NCI-H1436 (cell line): ENCODE results near the gene FAM193B.
"Not testable (repeated sequence)": the region's sequence is repeated elsewhere in the genome, so short reads cannot be mapped to it uniquely, and the experiment has no call there.

Experiments
- DNase-seq: peaks from one replicate; lab custom pipeline; 2025; lab: John Stamatoyannopoulos, UW

Gene FAM193B

GRCh38 chr5:177537389-177538361, 16.7 kb downstream of the FAM193B start:
- DNase-seq = no peak

DNA sequence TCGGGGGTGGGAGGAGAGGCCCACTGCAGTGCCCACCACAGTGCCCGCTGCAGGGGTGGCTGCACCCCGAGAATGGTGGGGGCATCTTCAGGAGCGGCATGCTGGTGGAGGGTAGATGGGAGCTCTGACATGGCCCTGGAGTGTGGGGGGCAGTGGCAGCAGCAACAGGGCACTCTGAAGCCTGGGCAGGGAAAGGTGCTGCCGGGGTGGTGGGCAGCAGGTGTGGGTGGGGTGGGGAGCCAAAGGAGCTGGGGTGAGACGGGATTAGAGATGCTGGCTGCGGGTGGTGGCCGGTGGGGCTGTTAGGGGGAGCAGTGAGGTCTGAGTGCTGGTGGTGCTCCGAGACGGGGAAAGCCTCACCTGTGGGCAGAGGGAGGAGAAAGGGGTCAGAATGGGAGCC, 18.0 kb downstream of the FAM193B start:
- DNase-seq = no peak

- no peak for DNase-seq
Measured at GRCh38 chr5:177535125-177535524, 19.2 kb downstream of the FAM193B start.

DNA sequence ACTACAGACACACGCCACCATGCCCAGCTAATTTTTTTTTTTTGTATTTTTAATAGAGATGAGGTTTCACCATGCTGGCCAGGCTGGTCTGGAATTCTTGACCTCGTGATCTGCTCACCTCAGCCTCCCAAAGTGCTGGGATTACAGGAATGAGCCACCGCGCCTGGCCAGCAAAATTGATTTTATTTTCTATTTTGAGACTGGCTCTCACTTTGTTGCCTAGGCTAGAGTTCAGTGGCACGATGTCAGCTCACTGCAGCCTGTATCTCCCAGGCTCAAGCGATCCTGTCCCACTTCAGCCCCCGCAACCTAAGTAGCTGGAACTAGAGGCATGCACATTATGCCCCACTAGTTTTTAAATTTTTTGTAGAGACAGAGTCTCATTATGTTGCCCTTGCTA, 19.9 kb downstream of the FAM193B start:
- DNase-seq = not testable (repeated sequence)

GRCh38 chr5:177531209-177531940, 23.0 kb downstream of the FAM193B start:
- DNase-seq = no peak

DNA sequence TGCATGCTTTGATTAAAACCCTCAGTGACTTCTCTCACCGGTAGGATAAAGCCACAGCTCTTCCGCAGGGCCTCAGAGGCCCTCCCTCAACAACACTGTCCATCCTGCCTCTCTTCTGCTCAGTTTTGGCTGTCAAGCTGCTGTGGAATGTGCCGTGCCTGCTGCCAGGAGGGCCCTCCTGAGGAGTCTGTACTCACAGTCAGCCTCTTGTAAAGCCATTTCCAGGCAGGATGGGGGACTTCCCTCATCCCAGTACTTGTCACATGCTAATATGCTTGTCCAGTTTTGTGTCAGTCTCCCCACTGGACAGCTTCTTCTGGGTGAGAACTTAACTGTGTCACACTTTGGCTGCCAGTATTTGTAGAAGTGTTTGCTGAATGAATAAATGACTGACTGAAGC, 23.7 kb downstream of the FAM193B start:
- no peak for DNase-seq

DNA sequence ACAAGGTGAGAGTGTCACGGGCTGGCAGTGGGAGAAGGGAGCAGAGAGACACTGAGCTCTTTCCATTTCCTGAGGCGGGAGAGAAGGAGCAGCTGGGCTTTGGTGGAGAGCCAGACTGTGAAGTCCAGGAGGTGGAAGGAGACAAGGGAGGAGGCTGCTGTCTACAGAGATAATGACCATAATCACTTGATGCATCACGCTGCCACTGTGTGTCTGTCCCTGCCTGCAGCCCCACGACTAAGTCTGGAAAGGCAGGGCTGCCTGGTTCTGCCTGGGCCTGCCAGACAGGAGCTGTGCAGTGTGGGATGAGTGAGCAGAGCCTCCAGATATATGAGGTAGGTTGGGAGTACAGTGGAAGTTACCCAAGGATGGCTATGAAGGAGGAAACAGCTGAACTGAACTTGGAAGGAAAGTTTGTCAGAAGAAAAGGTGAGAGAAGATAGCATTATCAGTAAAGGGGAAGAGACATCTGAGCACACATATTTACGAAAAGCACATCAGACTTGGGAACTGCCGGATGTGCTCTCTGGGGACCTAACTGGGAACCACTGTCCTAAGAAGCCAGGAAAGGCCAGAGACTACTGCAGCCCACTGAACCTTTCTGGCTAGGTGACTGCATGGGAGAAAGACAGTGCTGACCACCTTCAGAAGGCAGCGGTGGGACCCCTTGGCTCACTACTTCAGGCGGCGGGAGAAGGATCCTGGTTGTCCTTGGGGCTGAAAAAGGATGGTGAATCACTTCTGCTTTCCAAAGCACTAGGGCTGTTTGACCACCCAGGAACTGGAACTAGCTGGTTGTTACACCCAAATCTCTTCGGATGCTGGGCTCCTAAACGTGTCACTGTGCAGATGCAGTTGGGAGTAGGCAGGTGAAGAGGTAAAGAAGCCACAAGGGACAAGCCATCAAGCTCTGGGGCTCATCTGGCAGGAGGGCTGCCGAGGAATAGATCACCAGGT, 24.8 kb downstream of the FAM193B start:
- DNase-seq = no peak

GRCh38 chr5:177528631-177529030, 25.7 kb downstream of the FAM193B start:
- no peak for DNase-seq

DNA sequence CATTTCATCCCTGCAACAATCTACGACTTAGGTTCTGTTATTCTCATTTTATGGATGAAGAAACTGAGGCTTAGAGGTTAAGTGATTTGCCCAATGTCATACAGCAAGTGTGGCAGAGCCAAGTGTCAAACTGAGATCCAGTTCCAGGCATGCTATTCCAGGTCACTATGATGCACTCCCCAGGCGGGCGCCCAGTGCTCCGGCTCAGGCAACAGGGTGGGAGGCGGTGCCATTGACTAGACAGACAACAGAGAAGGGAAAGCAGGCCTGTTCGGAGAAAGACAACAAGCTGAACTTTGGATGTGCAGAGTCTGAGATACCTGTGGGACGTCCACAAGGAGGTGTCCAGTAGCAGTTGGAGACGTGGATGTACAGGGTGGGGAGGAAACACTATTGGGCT, 26.8 kb downstream of the FAM193B start:
- no peak for DNase-seq

DNA sequence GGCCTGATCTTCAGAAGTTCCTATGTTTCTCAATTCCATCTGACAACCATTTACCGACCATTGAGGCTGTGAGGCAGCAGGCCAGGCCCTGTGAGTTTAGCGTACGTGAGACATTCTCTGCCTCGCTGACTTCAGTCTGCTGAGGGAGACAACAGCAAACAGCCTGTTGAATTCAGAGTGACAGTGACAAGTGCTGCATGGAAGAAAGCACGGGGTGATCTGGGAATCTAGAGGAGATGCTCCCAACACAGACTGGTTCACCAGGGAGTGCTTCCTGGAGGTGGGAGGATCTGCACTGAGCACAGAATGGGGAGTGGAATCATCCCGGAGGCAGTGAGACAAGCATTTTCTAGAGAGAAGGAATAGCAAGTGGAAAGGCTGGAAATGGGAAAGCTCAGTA, 27.6 kb downstream of the FAM193B start:
- DNase-seq = no peak

- no peak for DNase-seq
Measured at GRCh38 chr5:177526191-177526590, 28.2 kb downstream of the FAM193B start.

DNA sequence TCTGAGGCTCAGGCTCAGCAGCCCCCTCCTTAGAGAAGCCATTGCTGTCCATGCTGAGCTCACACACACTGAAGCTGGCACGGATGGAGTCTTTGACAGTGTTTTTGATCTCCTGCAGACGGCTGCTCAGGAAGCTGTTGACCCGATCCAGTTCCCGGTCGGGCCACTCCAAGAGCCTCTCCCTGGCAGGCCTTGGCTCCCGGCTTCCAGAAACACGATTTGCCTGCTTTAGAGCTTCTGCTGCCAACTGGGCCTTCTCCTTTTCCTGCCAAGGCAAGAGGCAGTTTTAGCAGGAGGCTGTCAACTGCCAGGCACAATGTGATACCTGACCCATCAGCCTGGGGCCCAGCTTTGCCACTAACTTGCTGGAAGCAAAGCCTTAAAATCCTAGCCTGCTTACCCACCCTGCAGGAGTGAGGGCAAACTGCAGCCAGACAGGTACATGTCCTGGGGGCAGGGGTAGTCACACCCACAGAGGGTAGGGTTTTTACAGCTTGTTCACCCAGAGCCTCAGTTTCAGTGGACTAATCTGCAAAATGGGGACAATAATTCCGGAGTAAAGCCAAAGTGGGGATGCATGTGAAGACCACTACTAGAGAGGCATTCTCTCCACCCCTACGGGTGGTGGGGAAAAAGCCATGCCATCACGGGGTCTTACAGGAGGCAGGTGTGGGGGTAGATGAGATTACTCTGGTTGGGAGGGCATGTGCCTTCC, 29.3 kb downstream of the FAM193B start:
- no peak for DNase-seq

GRCh38 chr5:177524539-177524900, 29.8 kb downstream of the FAM193B start:
- no peak for DNase-seq

GRCh38 chr5:177523711-177524538, 30.4 kb downstream of the FAM193B start:
- DNase-seq = no peak

GRCh38 chr5:177520916-177521513, 33.3 kb downstream of the FAM193B start:
- DNase-seq = no peak

DNA sequence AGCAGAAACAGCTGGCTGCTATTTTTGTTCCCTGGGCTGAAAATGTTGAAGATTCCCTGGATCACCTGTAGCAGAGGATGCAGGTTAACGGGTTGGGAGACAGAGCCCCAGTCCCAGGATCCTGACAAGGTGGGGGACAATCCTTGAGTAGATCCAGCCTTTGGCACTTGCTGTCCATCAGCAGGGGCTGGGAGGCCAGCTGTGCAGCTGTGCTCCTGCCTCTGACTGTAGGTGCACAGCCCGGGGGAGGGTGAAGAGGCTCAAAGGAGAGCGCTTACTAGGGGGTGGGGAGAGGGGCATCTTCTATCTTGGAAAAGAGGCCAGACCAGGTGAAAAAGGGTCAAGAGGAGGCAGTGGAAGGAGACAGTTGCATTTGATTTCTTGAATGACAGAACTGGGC, 34.1 kb downstream of the FAM193B start:
- no peak for DNase-seq

- DNase-seq = no peak
Measured at GRCh38 chr5:177519463-177520235, 34.7 kb downstream of the FAM193B start.

- peak; percentile 79 for DNase-seq
Measured at GRCh38 chr5:177516601-177517568, 37.5 kb downstream of the FAM193B start, which contains the start of gene DDX41. TSS of gene DDX41 (minus strand) at chr5:177516961. CDS start at chr5:177516945, 16 bp downstream.
